ENCODE data around the gene VPS51.

GRCh38 chr11:65156256-65156655, 60.2 kb downstream of the VPS51 start:
- no peak for TF ChIP-seq CTCF (IDR thresholded peaks at IDR 0.05; ENCODE audit: insufficient read depth, low read depth, low read length)
- TF ChIP-seq EZH2 (IDR thresholded peaks at IDR 0.05; ENCODE audit: insufficient read depth, low read length): no peak
